Measurements from ENCODE around the gene MYADML2. TPM values are rescaled to one million over a fixed set of nuclear protein-coding genes. Genes with fewer than 3 reads are reported as not detected.

The MYADML2 gene
- total and polyA plus RNA-seq, 2 of the 8 experiments (the other 6 are each of a cell fraction or from before 2014, with no cell fraction given) = 0.26 to 0.47 TPM

GRCh38 chr17:81903896-81904599 lies 43.0 kb downstream of the MYADML2 start:
- no peak overlapping the region for H2BK15ac ChIP-seq (ENCODE audit: low read length)
- ChIA-PET CTCF (ENCODE audit: partially characterized antibody) (no interaction called here), POLR2A (ENCODE audit: partially characterized antibody) (interaction anchor here (1.0 to 4.0 kb wide), 6 partner anchors 9 to 55 kb away, joined by 3 to 22 read pairs (median 4); partner anchors contain the start of gene MAFG)
- H3K4me1 ChIP-seq (replicated peaks in 1 of 4; ENCODE audit: control insufficient read depth in 3 of 4, insufficient read depth in 4 of 4, low read length in 3 of 4) = peaks cover 0 to 8% (median 2%) of the 10 kb centered on the region in 4 experiments; a peak in 3 of 7 replicates
- no peak overlapping the region for H2BK20ac ChIP-seq (ENCODE audit: low read length)
- H2AFZ ChIP-seq (ENCODE audit: low read length) = no peak overlapping the region
- H3K14ac ChIP-seq (ENCODE audit: insufficient read length) = no peak overlapping the region
- no peak overlapping the region for H4K5ac ChIP-seq (ENCODE audit: insufficient read length, low read depth, low read length)
- H4K91ac ChIP-seq (replicated peaks; ENCODE audit: insufficient read length, low read length) = no peak overlapping the region
- H3K23me2 ChIP-seq (ENCODE audit: low read depth, low read length) = peaks cover 6% of the 10 kb centered on the region; the same call in 1 of the 2 replicates
- H3K79me2 ChIP-seq (ENCODE audit: control insufficient read depth in 1 of 2, insufficient read depth in 2 of 2, low read length in 2 of 2) = no peaks in the 10 kb centered on the region
- no peak overlapping the region for H3K4me3 ChIP-seq (ENCODE audit: extremely low read depth in 1 of 4, insufficient read depth in 2 of 4, low read depth in 3 of 4, low read length in 4 of 4)
- no peaks in the 10 kb centered on the region for H3K9me3 ChIP-seq (ENCODE audit: insufficient read depth in 2 of 2, low read depth in 1 of 2, low read length in 1 of 2)
- FAIRE-seq (no peak), DNase-seq (ENCODE audit: low read depth in 1 of 2, low spot score in 2 of 2) (no peak)
- peaks cover 0 to 22% (median 14%) of the 10 kb centered on the region in 4 experiments; a peak in 5 of 7 replicates for H3K27me3 ChIP-seq (replicated peaks in 1 of 4; ENCODE audit: control insufficient read depth in 3 of 4, extremely low read depth in 1 of 4, insufficient read depth in 3 of 4, low read length in 3 of 4)
- peaks cover 5 to 14% of the 10 kb centered on the region in 2 experiments for H4K20me1 ChIP-seq (replicated peaks in 1 of 2; ENCODE audit: control insufficient read depth in 1 of 2, insufficient read depth in 2 of 2, low read length in 2 of 2)
- H3K36me3 ChIP-seq (ENCODE audit: control insufficient read depth in 2 of 4, insufficient read depth in 4 of 4, low read length in 3 of 4) = peaks cover 0 to 3% (median 2%) of the 10 kb centered on the region in 4 experiments; a peak in 4 of 8 replicates
- H3K18ac ChIP-seq (ENCODE audit: extremely low read depth, low read length) = no peak overlapping the region
- no peak overlapping the region for H2AK5ac ChIP-seq (ENCODE audit: low read depth, low read length)
- no peaks in the 10 kb centered on the region; the same call in 1 of the 2 replicates for H3K79me1 ChIP-seq (ENCODE audit: low read depth, low read length)
- no peak overlapping the region for H3K27ac ChIP-seq (ENCODE audit: low read depth, low read length)
- H3K9ac ChIP-seq (replicated peaks in 1 of 4; ENCODE audit: extremely low read depth in 1 of 4, low read depth in 3 of 4, low read length in 3 of 4) = no peak overlapping the region
- H3K56ac ChIP-seq (replicated peaks; ENCODE audit: insufficient read length, low read depth, low read length) = no peak overlapping the region
- no peak overlapping the region for H3K4ac ChIP-seq (replicated peaks; ENCODE audit: insufficient read length, low read depth, low read length)
- no peak overlapping the region for H2BK5ac ChIP-seq (ENCODE audit: low read depth, low read length)
- no peak overlapping the region for H4K8ac ChIP-seq (ENCODE audit: extremely low read depth, insufficient read depth, low read length)
- no peak overlapping the region for H2BK12ac ChIP-seq (ENCODE audit: low read depth, low read length)
- no peak overlapping the region for H2BK120ac ChIP-seq (replicated peaks; ENCODE audit: low read depth, low read length)
- no peak for TF ChIP-seq NANOG (IDR thresholded peaks at IDR 0.05; ENCODE audit: insufficient read depth, low read depth, low read length, poor library complexity, severe bottlenecking)
- no peak for TF ChIP-seq TCF12 (IDR thresholded peaks at IDR 0.05; ENCODE audit: low read depth, low read length)
- no peak overlapping the region for H3K4me2 ChIP-seq (ENCODE audit: insufficient read depth in 1 of 2, low read depth in 2 of 2, low read length in 2 of 2)
- H3K23ac ChIP-seq (ENCODE audit: insufficient read length) = no peak overlapping the region
- 90% methylated on average over 24 of the region's 24 CpGs; no CpG with 5 or more reads in 1 of the 2 experiments for WGBS, 2 experiments (ENCODE audit: extremely low coverage in 1 of 2, insufficient coverage in 1 of 2, insufficient read length in 1 of 2, insufficient replicate concordance in 2 of 2, low coverage in 1 of 2, low lambda C conversion rate in 2 of 2, missing lambda C conversion rate in 1 of 2)
